ENCODE measurements around the gene MEIKIN. TPM values are rescaled to one million over a fixed set of nuclear protein-coding genes. Genes with fewer than 3 reads are reported as not detected.

MEIKIN gene
- total RNA-seq, 1 experiment from 2014 or later = not detected

- H3K9me3 ChIP-seq = 0 out of 2 replicates have a peak, but pooled peaks cover 3% of the 10 kb centered on the region
- Mint-ChIP-seq H3K9me3 (ENCODE audit: unreplicated experiment) (peaks cover 9% of the 10 kb centered on the region), H3K27me3 (ENCODE audit: insufficient read depth, unreplicated experiment) (no peaks in the 10 kb centered on the region), H3K36me3 (ENCODE audit: insufficient read depth, unreplicated experiment) (no peaks in the 10 kb centered on the region), H3K4me3 (ENCODE audit: unreplicated experiment) (no peak overlapping the region), H3K27ac (ENCODE audit: unreplicated experiment) (no peak overlapping the region), H3K4me1 (ENCODE audit: low read depth, unreplicated experiment) (no peaks in the 10 kb centered on the region)
- H3K27me3 ChIP-seq (replicated peaks; ENCODE audit: control insufficient read depth, insufficient read depth, low read length) = no peaks in the 10 kb centered on the region; the same call in 1 of the 2 replicates
- DNase-seq = peak in 1 of 2 experiments; percentile 24
- H3K4me3 ChIP-seq (ENCODE audit: low read depth, low read length) = no peak overlapping the region
- intact Hi-C loops (cut with micrococcal nuclease; ENCODE audit: unreplicated experiment) = loop anchor here (1.0 kb wide), 1 partner anchor 192 kb away; no protein-coding TSS in a partner anchor
- H3K4me1 ChIP-seq = peaks cover 10% of the 10 kb centered on the region
- ChIA-PET POLR2A (interaction anchor here (0.5 to 0.7 kb wide), 2 partner anchors 18 to 681 kb away, joined by 5 to 6 read pairs; no protein-coding TSS in a partner anchor), CTCF (interaction anchor here (0.6 kb wide), 1 partner anchor 132 kb away, joined by 3 read pairs; no protein-coding TSS in a partner anchor)
- BruUV-seq (replicated peaks) = no TSS peak
- TF ChIP-seq CTCF (IDR thresholded peaks at IDR 0.05; ENCODE audit: insufficient read depth in 1 of 2, low read depth in 1 of 2, low read length in 1 of 2, severe bottlenecking in 1 of 2, unreplicated experiment in 1 of 2) = no peak
- H3K36me3 ChIP-seq (ENCODE audit: control insufficient read depth, insufficient read depth, low read length) = no peaks in the 10 kb centered on the region
Measured at GRCh38 chr5:131814990-131815389, 130.5 kb downstream of the MEIKIN start.

GRCh38 chr5:131812371-131813160 lies 132.9 kb downstream of the MEIKIN start:
- intact Hi-C loops (cut with micrococcal nuclease; ENCODE audit: unreplicated experiment) = no loop called here
- Histone ChIP-seq H3K36me3 (ENCODE audit: control insufficient read depth, insufficient read depth, low read length) (no peaks in the 10 kb centered on the region), H3K4me3 (ENCODE audit: low read depth, low read length) (no peak overlapping the region), H3K9me3 (0 out of 2 replicates have a peak, but pooled peaks cover 3% of the 10 kb centered on the region), H3K27me3 (replicated peaks; ENCODE audit: control insufficient read depth, insufficient read depth, low read length) (no peaks in the 10 kb centered on the region; the same call in 1 of the 2 replicates), H3K4me1 (peaks cover 10% of the 10 kb centered on the region)
- CTCF ChIA-PET = interaction anchor here (2.8 kb wide), 1 partner anchor 195 kb away, joined by 25 read pairs; no protein-coding TSS in a partner anchor
- no peak for DNase-seq
- no peaks in the 10 kb centered on the region for H3K36me3 Mint-ChIP-seq (ENCODE audit: insufficient read depth, unreplicated experiment)
- no peaks in the 10 kb centered on the region for H3K4me1 Mint-ChIP-seq (ENCODE audit: low read depth, unreplicated experiment)
- POLR2A ChIA-PET = no interaction called here
- no peak for TF ChIP-seq CTCF (IDR thresholded peaks at IDR 0.05; ENCODE audit: insufficient read depth in 1 of 2, low read depth in 1 of 2, low read length in 1 of 2, severe bottlenecking in 1 of 2, unreplicated experiment in 1 of 2)
- H3K9me3 Mint-ChIP-seq (ENCODE audit: unreplicated experiment) = peaks cover 9% of the 10 kb centered on the region
- H3K27me3 Mint-ChIP-seq (ENCODE audit: insufficient read depth, unreplicated experiment) = peaks cover 4% of the 10 kb centered on the region
- no TSS peak for BruUV-seq (replicated peaks)
- no peak overlapping the region for H3K4me3 Mint-ChIP-seq (ENCODE audit: unreplicated experiment)
- no peak overlapping the region for H3K27ac Mint-ChIP-seq (ENCODE audit: unreplicated experiment)

GRCh38 chr5:131810510-131811249 lies 134.8 kb downstream of the MEIKIN start:
- H3K27me3 Mint-ChIP-seq (ENCODE audit: insufficient read depth, unreplicated experiment) = peaks cover 5% of the 10 kb centered on the region
- peak in 1 of 2 experiments; percentile 19 for DNase-seq
- H3K36me3 Mint-ChIP-seq (ENCODE audit: insufficient read depth, unreplicated experiment) = no peaks in the 10 kb centered on the region
- H3K4me3 Mint-ChIP-seq (ENCODE audit: unreplicated experiment) = no peak overlapping the region
- intact Hi-C loops (cut with micrococcal nuclease; ENCODE audit: unreplicated experiment) = no loop called here
- Histone ChIP-seq H3K27me3 (replicated peaks; ENCODE audit: control insufficient read depth, insufficient read depth, low read length) (no peaks in the 10 kb centered on the region; the same call in 1 of the 2 replicates), H3K36me3 (ENCODE audit: control insufficient read depth, insufficient read depth, low read length) (no peaks in the 10 kb centered on the region), H3K4me3 (ENCODE audit: low read depth, low read length) (no peak overlapping the region), H3K9me3 (0 out of 2 replicates have a peak, but pooled peaks cover 3% of the 10 kb centered on the region), H3K4me1 (peaks cover 10% of the 10 kb centered on the region)
- peak; percentile 16 to 20 for TF ChIP-seq CTCF (IDR thresholded peaks at IDR 0.05; ENCODE audit: insufficient read depth in 1 of 2, low read depth in 1 of 2, low read length in 1 of 2, severe bottlenecking in 1 of 2, unreplicated experiment in 1 of 2)
- ChIA-PET POLR2A (no interaction called here), CTCF (interaction anchor here (0.6 to 2.8 kb wide), 4 partner anchors 14 to 197 kb away, joined by 3 to 25 read pairs (median 5); partner anchors contain the start of gene FNIP1)
- H3K9me3 Mint-ChIP-seq (ENCODE audit: unreplicated experiment) = peaks cover 7% of the 10 kb centered on the region
- BruUV-seq (replicated peaks) = no TSS peak
- H3K4me1 Mint-ChIP-seq (ENCODE audit: low read depth, unreplicated experiment) = no peaks in the 10 kb centered on the region
- no peak overlapping the region for H3K27ac Mint-ChIP-seq (ENCODE audit: unreplicated experiment)

Data from Caco-2 (cell line).